GM12873 (cell line): ENCODE data around the gene INHA.

Experiments
- CTCF ChIP-seq: IDR thresholded peaks from 2 replicates; pipeline ENCODE4 v1.5.1; 2012; ENCODE audit warnings: low read depth, mild to moderate bottlenecking, moderate library complexity, low read length, control low read depth; ENCODE audit not compliant: insufficient read depth; ENCODE audit errors: missing control alignments

The INHA gene

GRCh38 chr2:219620546-219620945 lies 48.4 kb downstream of the INHA start:
- no peak for TF ChIP-seq CTCF

GRCh38 chr2:219621935-219622334 lies 49.8 kb downstream of the INHA start:
- no peak for TF ChIP-seq CTCF

- no peak for TF ChIP-seq CTCF
Measured at GRCh38 chr2:219622472-219622871, 50.4 kb downstream of the INHA start.

GRCh38 chr2:219624565-219624964 lies 52.5 kb downstream of the INHA start:
- no peak for TF ChIP-seq CTCF

GRCh38 chr2:219625179-219625578 lies 53.1 kb downstream of the INHA start:
- no peak for TF ChIP-seq CTCF
